ENCODE results near the gene C12orf43.

The C12orf43 gene

GRCh38 chr12:120996133-120996746, 20.0 kb downstream of the C12orf43 start:
- DNase-seq = no peak

GRCh38 chr12:120994589-120995337, 21.5 kb downstream of the C12orf43 start:
- no peak for DNase-seq

GRCh38 chr12:120994059-120994458, 22.2 kb downstream of the C12orf43 start:
- no peak for DNase-seq

DNA sequence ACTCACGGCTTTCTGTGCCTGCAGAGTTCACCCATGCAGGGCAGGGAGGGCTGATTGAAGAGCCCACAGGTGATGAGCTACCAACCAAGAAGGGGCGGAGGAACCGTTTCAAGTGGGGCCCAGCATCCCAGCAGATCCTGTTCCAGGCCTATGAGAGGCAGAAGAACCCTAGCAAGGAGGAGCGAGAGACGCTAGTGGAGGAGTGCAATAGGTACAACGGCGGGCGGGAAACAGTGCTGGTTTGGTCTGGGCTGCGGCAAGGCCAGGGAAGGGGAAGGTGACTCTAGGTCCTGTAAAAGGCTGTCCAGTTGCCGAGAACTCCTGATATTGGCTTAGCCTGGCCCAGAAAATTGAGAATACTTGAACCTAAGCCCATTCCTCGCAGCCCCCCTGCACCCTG, 22.8 kb downstream of the C12orf43 start:
- no peak for DNase-seq

DNA sequence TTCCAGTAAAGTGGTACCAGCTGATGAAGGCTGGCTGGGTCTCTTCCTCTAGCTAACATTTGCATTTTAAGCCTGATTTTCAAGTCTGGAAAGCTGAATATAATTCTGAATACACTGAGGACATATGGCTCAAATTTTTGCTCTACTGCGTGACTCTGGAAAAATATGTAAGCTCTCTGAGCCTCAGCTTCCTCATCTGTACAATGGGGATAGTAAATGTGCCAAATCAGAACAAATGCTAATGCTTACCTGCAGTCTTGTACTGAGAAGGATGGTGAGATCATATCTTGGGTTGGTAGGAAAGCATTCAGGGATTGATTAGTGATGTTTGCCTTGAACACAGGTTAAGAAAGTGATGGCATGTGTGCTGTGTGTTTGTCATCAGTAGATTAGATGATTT, 23.3 kb downstream of the C12orf43 start:
- DNase-seq = no peak

DNA sequence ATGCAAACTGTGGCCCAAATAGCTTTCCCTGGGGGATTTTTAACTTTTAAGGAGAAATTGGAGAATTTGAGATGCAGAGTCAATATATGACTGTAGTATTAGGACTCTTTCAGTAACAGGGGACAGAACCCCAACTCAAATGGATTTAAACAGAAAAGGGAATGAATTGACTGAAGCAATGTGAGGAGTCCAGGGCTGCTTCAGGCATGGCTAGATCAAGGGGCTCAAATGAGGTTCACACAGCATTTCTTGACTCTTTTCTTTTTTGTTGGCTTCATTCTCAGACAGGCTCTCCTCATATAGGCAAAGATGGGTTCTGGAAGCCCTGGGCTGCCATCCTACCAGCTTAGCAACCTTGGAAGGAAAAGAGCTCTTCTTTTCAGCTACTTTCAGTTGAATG, 24.3 kb downstream of the C12orf43 start:
- DNase-seq = no peak

GRCh38 chr12:120990487-120991055, 25.7 kb downstream of the C12orf43 start:
- no peak for DNase-seq

GRCh38 chr12:120989687-120990086, 26.6 kb downstream of the C12orf43 start:
- DNase-seq = no peak

DNA sequence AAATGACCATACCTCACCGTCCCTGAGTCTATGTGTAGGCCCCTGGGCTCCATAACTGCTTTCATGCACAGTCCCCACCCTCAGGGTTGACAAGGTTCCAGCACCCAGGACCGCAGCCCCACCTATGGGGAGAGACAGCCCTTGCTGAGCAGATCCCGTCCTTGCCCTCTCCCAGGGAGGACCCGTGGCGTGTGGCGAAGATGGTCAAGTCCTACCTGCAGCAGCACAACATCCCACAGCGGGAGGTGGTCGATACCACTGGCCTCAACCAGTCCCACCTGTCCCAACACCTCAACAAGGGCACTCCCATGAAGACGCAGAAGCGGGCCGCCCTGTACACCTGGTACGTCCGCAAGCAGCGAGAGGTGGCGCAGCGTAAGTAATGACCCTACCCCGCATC, 27.6 kb downstream of the C12orf43 start:
- DNase-seq = no peak

DNA sequence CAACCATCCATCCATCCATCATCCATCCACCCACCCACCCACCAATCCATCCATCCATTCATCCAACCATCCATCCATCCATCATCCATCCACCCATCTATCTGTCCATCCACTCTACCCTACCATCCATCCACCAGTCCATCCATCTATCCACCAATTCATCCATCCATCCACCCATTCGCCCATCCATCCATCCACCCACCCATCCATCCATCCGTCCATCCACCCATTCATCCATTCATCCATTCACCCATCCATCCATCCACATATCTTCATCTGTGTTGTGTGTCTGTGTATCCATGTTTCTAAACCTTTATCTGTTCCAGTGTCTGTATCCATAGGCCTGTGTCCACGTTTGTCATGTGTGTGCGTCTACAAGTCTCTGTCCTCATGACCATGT, 28.1 kb downstream of the C12orf43 start:
- no peak for DNase-seq

DNA sequence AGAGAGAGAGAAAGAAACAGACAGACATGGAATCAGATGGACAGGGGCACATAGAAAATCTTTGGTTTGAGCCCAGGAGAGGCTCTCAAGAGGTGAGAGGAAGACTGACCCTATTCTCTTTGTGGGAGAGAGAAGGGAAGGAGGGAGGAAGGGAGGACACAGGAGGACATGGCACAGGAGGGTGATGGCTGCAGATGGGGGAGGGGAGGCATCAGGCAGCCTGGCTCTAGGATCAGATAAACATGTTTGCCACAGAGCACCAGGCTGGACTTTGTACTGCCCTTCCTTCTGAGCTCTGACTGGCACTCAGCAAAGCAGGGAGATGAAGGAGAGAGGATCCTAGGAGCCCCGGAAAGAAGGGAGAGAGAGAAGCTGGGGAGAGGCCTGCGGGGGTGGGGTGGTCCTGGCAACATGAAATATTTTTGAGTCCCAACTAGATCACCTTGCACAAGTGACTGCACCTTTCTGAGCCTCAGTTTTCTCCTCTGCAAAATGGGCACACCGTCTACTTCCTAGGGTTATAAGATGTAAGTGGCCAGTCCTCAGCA, 31.9 kb downstream of the C12orf43 start:
- DNase-seq = no peak

DNA sequence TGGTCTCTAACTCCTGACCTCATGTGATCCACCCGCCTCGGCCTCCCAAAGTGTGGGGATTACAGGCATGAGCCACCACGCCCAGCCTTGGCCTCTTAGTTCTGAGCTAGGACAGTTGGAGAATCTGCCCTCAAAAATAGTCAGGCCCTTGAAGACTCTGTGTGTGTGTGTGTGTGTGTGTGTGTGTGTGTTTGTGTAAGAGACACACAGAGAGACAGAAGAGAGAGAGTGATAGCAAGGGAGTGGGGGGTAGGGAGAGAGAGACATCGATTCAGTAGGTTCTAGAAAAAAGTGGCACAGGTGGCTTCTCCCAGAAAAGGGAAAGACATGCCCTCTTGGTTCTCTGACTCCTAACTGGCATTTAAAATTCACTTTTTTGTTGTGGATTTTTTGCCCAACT, 32.5 kb downstream of the C12orf43 start:
- no peak for DNase-seq

DNA sequence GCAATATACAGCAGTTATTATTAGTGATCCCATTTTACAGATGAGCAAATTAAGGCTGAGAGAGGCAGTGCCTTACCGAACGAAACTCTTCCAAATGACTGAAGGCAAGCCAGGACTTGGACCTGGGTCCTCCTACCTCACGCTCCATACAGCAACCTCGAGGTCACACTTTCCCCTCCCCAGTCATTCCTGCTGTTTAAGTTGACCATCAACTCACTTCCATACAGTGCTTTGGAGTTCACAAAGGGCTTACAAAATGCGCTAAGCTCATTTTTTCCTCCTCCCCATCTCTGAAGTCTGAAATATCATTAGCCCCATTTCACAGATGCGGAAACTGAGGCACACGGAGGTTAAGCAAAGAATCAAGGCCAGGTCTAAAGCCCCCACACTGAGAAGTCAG, 33.6 kb downstream of the C12orf43 start:
- DNase-seq = no peak

GRCh38 chr12:120981407-120981941, 34.8 kb downstream of the C12orf43 start:
- DNase-seq = no peak

DNA sequence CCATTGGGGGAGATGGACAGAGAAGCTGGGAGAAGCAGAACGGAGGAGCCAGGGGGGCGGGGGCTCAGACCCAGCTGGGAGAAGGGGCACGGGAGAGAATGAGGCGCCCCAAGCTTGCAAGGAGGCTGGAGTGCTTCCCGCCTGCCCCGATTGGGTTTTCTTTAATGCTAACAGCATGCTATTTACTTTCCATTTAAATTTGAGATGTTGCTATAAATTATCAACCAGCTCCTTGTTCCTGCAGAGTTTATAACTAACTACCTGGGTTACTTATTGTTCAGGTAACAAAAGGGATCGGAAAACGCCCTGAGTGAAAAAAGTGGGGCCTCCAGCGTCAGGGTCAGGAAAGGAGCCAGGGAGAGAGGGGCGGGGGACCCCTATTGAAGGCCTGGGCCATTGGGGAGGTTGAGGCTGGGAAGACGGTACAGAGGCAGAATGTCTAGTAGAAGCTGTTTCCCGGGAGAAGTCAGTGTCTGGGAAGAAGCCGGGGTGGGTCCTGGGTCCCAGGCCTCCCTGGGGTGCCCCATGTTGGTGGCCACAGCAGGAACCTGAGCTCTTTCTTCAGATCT, 35.4 kb downstream of the C12orf43 start:
- DNase-seq = no peak

- no peak for DNase-seq
Measured at GRCh38 chr12:120979862-120980696, 36.2 kb downstream of the C12orf43 start.

DNA sequence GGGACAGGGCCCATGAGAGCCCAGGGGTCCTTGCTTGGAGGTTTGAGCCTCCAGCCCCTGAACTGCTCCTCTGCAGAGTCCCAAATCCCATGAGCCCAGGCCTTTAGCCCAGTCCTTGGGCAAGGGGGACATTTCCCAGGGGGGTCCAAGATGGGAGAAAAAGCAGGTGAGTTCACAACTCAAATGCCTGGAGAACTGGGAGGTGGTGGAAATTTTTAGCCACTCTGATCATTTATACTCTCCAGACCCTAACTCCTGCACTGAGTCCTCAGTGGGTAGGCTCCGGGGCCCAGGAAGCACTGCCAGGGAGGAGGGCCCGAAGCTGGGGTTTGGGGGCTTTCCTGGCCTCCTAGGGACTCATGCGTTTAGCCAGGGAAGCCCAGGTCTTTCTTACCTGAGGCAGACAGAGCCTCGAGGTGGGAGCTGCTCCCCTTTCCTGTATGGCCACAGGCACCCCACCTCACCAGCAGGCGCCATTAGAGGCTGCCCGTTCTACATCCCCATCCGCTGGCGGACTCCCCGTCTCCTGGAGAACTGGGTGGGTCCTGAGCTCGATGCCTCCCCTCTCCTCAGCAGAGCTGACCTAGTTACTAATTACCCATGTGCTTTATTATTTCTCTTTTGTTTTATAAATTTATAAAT, 36.9 kb downstream of the C12orf43 start:
- no peak for DNase-seq

DNA sequence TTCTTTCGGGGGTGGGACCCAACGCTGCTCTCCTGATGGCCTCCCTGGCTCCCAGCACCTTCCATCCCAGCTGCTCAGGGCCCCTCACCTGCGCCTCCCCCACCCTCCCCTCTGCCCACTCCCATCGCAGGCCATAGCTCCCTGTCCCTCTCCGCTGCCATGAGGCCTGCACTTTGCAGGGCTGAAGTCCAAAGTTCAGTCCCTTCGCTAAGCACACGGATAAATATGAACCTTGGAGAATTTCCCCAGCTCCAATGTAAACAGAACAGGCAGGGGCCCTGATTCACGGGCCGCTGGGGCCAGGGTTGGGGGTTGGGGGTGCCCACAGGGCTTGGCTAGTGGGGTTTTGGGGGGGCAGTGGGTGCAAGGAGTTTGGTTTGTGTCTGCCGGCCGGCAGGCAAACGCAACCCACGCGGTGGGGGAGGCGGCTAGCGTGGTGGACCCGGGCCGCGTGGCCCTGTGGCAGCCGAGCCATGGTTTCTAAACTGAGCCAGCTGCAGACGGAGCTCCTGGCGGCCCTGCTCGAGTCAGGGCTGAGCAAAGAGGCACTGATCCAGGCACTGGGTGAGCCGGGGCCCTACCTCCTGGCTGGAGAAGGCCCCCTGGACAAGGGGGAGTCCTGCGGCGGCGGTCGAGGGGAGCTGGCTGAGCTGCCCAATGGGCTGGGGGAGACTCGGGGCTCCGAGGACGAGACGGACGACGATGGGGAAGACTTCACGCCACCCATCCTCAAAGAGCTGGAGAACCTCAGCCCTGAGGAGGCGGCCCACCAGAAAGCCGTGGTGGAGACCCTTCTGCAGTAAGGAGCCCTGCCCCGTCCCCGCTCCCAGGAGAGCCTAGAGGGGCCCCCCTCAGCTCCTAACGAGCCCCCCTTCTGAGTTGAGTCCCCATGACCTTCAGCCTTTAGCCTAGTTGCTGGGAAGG, 37.7 kb downstream of the C12orf43 start, which contains the start of gene HNF1A:
Gene HNF1A (plus strand): TSS at position 248 of the 924 bp plus-strand sequence. CDS start 226 bp downstream, at position 474.
- DNase-seq = no peak

GRCh38 chr12:120977531-120978295, 38.6 kb downstream of the C12orf43 start:
- no peak for DNase-seq
